Measurements from ENCODE around the gene ZSWIM6.
A peak's percentile ranks its signal among the peaks of the same experiment; 100 is the strongest.
"Not testable (repeated sequence)": the region's sequence is repeated elsewhere in the genome, so short reads cannot be mapped to it uniquely, and the experiment has no call there.

ZSWIM6 gene

GRCh38 chr5:61405511-61406295, 73.6 kb downstream of the ZSWIM6 start:
- no peak for DNase-seq (ENCODE audit: low spot score)
- Histone ChIP-seq H3K4me3 (no peak overlapping the region), H3K27ac (no peak overlapping the region)
- TF ChIP-seq CTCF (IDR thresholded peaks at IDR 0.05), result no peak

GRCh38 chr5:61406497-61406896, 74.4 kb downstream of the ZSWIM6 start:
- not testable (repeated sequence) for H3K27ac ChIP-seq; DNase-seq (ENCODE audit: low spot score)

DNA sequence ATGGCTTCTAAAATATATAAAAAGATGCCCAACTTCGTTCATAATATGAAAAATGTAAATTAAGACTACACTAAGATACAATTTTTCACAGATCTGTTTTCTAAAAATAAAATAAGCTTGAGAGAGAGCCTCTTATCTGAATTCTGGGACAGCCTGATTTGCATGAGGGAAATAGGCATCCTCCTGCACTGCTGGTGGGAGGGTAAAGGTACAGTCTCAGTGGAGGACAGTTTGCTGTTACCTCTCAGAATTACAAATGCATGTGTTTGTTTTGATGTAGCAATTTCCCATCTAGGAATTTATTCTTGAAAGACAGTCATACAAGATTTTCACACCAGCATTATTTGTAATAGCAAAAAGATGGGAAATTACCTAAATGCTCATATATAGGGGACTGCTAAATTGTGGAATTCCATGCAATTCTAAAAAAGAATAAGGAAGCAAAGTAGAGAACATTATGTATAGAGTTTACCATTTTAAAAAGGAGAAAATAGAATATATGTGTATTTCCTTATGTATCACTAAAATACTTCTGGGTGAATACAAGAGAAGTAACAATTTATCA, 75.7 kb downstream of the ZSWIM6 start:
- Histone ChIP-seq H3K4me3 (no peak overlapping the region), H3K27ac (peak overlapping the region in 1 of 2 donors; percentile 12)
- TF ChIP-seq CTCF (IDR thresholded peaks at IDR 0.05), result no peak
- no peak for DNase-seq (ENCODE audit: low spot score)

More at GRCh38 chr5:61406497-61406896, 74.4 kb downstream of the ZSWIM6 start:
- H3K4me3 ChIP-seq, result not testable (repeated sequence)

- Histone ChIP-seq H3K27ac (peak overlapping the region; percentile 12 to 17), H3K4me3 (peak overlapping the region; percentile 46)
- no peak for TF ChIP-seq CTCF (IDR thresholded peaks at IDR 0.05)
- DNase-seq (ENCODE audit: low spot score), result peak; percentile 100
Observed at GRCh38 chr5:61408476-61409168, 76.6 kb downstream of the ZSWIM6 start.

DNA sequence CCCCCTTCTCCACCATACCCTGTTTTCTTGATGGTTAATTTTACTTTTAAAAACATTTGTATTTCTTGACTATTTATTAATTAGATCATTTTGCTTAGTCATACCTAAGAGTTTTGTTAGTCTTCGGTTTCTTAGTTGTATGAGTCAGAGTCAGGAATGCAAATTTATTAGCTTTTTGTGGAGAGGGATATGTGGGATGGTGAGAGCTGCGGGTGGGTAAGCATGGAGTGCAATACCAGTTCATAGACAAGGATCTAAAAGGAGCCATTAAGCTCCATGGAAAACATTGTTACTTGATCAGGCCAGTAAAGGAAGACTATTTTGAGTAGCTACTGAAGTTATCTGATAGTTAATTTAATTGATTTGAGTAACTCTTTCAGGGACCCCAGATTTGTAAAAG, 77.5 kb downstream of the ZSWIM6 start:
- TF ChIP-seq CTCF (IDR thresholded peaks at IDR 0.05), result no peak
- H3K4me3 ChIP-seq, result peak overlapping the region; percentile 46
- DNase-seq (ENCODE audit: low spot score), result no peak
- H3K27ac ChIP-seq, result peak overlapping the region; percentile 15 to 20

DNA sequence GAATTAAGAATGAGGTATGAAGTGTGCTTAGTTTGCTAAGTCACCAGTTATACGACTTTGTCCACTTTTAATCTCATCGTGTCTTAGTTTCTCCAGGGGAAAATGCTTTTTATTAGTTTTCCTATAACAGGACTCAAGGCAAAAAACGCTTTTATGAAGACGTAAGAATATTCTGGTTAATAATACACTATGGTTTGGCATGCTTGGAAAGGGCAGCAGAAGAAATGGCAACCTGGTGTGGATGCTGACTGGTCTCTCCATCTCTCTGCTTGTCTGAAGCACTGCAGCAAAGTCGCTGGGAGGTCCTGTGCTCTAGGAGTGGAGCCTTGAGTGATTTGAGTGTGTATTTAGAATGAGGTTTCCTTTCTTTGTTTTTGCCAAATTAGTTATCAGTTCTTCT, 78.8 kb downstream of the ZSWIM6 start:
- no peak for TF ChIP-seq CTCF (IDR thresholded peaks at IDR 0.05)
- Histone ChIP-seq H3K27ac (no peak overlapping the region), H3K4me3 (no peak overlapping the region)
- DNase-seq (ENCODE audit: low spot score), result no peak

DNA sequence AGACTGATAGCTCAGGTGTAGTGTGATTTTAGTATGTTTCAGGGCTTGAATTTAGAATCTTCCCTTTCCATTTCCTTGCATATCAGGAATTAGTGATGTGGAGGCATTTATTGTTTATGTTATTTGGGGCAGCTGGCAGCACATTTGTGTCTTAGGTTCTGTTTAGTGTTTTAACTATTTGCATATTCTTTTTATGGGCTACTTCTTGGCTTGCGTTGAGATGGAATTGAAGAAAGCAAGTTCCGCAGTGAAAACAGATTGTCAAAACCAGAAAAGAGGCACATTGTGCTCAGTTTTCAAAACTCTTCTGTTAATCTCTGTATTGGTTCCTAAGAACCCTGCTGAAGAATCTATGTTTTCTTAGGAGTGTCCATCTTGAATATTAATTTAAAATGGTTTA, 80.3 kb downstream of the ZSWIM6 start:
- TF ChIP-seq CTCF (IDR thresholded peaks at IDR 0.05), result no peak
- Histone ChIP-seq H3K27ac (no peak overlapping the region), H3K4me3 (no peak overlapping the region)
- no peak for DNase-seq (ENCODE audit: low spot score)

DNA sequence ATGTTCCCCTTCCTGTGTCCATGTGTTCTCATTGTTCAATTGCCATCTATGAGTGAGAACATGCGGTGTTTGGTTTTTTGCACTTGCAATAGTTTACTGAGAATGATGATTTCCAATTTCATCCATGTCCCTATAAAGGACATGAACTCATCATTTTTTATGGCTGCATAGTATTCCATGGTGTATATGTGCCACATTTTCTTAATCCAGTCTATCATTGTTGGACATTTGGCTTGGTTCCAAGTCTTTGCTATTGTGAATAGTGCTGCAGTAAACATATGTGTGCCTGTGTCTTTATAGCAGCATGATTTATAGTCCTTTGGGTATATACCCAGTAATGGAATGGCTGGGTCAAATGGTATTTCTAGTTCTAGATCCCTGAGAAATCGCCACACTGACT, 81.1 kb downstream of the ZSWIM6 start:
- H3K4me3 ChIP-seq; H3K27ac ChIP-seq; DNase-seq (ENCODE audit: low spot score): not testable (repeated sequence)
